Measurements from ENCODE around the gene TFAP2E.

The TFAP2E gene

DNA sequence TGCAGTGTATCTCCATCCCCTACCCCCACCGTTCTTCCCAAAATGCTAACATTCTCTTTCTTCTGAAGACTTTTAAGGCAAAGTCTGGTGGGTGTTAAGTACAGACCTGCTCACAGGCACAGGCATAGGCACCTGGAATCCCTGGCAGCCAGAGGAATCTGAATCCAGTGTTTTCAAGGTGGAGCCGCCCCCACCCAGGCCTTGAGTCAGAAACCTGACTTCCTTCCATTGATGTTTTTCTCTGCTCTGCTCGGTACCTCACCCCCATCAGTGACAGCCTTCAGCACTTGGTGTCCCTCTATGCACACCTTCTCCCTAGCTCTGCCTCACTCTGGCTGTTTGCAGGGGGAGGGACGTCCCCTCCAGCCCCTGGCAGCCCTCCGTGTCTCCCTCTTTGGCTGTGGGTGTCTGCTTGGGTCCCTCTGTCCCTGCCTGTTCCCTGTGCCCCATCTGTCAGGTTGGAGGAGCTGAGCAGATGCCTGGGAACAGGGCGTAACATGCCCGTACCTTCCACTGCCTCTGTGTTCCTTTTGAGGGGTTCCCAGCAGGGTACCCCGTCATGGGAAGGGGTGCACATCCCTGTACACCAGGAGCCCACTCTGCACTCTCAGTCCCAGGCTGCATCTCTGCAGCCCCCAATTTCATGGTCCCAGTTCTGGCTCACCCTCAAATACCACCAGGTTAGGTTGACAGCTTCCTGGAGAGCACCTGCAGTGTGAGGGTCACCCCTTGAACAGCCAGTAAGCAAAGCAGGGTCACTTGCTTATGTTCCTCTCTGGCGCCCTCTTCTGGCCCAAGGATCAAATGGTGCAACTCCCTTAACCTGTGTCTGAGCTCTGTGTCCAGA, 8.9 kb upstream of the TFAP2E start:
- H3K9me3 ChIP-seq (ENCODE audit: control insufficient read depth, insufficient read depth, low read length): no peaks in the 10 kb centered on the region
- H3K36me3 ChIP-seq (ENCODE audit: control insufficient read depth, insufficient read depth, low read length): peaks cover 28% of the 10 kb centered on the region
- no CpG with 5 or more reads among the region's 9 CpGs for WGBS (ENCODE audit: insufficient coverage, insufficient read length)
- H3K4me3 ChIP-seq (ENCODE audit: low read length): no peak overlapping the region
- no peak overlapping the region for H3K27ac ChIP-seq (ENCODE audit: low read length)
- no peaks in the 10 kb centered on the region for H3K27me3 ChIP-seq (ENCODE audit: control insufficient read depth, insufficient read depth, low read length)
- H3K4me1 ChIP-seq (ENCODE audit: control insufficient read depth, insufficient read depth, low read length): no peaks in the 10 kb centered on the region
- no peak for DNase-seq (ENCODE audit: low read depth, low spot score)

DNA sequence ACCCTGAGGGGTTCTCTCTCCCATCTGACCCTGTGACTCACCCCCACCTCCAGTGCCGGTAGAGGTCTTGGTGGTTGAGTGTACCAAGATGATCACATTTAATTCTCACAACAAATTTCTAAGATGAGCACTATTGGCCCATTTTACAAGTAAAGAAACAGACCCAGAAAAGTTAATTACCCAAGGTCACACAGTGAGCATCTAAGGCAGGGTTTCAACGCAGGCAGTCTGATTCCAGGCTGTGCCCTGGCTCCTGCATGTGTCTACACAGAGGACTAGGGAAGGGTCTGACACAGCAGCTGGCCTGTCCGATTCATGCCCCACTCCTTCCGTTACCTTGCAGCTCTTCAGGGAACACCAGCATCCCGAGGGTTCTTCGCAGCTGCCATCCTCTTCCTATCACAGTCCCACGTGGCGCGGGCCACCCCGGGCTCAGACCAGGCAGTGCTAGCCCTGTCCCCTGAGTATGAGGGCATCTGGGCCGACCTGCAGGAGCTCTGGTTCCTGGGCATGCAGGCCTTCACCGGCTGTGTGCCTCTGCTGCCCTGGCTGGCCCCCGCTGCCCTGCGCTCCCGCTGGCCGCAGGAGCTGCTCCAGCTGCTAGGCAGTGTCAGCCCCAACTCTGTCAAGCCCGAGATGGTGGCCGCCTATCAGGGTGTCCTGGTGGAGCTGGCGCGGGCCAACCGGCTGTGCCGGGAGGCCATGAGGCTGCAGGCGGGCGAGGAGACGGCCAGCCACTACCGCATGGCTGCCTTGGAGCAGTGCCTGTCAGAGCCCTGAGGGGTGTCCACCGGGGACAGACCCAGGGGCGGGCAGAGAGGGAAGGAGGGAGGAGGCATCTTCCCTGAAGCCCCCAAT, 8.0 kb upstream of the TFAP2E start:
- Histone ChIP-seq H3K4me3 (ENCODE audit: low read length) (no peak overlapping the region), H3K4me1 (ENCODE audit: control insufficient read depth, insufficient read depth, low read length) (no peaks in the 10 kb centered on the region), H3K36me3 (ENCODE audit: control insufficient read depth, insufficient read depth, low read length) (peaks cover 28% of the 10 kb centered on the region), H3K9me3 (ENCODE audit: control insufficient read depth, insufficient read depth, low read length) (no peaks in the 10 kb centered on the region), H3K27me3 (ENCODE audit: control insufficient read depth, insufficient read depth, low read length) (no peaks in the 10 kb centered on the region), H3K27ac (ENCODE audit: low read length) (no peak overlapping the region)
- no CpG with 5 or more reads among the region's 28 CpGs for WGBS (ENCODE audit: insufficient coverage, insufficient read length)
- DNase-seq (ENCODE audit: low read depth, low spot score): no peak

DNA sequence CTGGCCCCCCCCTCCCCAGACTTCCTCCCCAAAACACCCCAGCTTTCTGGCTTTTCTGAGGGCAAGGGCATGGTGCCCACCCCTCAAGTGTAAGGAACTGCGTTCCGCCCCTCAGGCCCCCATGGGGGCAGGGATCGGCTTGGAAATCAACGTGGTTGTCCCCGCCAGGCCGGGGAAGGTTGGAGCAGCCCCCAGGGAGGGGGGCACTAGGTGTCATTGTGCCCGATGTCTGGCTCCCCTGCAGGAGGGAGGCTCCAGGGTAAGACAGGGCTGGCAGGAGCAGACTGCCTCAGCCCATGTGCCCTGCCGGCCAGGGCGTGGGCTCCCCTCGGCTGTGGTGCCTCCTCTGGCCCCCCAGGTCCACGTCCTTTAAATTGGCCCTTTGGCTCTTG, 7.4 kb upstream of the TFAP2E start:
- H3K4me3 ChIP-seq (ENCODE audit: low read length): no peak overlapping the region
- H3K27ac ChIP-seq (ENCODE audit: low read length): no peak overlapping the region
- H3K27me3 ChIP-seq (ENCODE audit: control insufficient read depth, insufficient read depth, low read length): no peaks in the 10 kb centered on the region
- no CpG with 5 or more reads among the region's 11 CpGs for WGBS (ENCODE audit: insufficient coverage, insufficient read length)
- H3K36me3 ChIP-seq (ENCODE audit: control insufficient read depth, insufficient read depth, low read length): peaks cover 23% of the 10 kb centered on the region
- H3K9me3 ChIP-seq (ENCODE audit: control insufficient read depth, insufficient read depth, low read length): no peaks in the 10 kb centered on the region
- DNase-seq (ENCODE audit: low read depth, low spot score): no peak
- no peaks in the 10 kb centered on the region for H3K4me1 ChIP-seq (ENCODE audit: control insufficient read depth, insufficient read depth, low read length)

DNA sequence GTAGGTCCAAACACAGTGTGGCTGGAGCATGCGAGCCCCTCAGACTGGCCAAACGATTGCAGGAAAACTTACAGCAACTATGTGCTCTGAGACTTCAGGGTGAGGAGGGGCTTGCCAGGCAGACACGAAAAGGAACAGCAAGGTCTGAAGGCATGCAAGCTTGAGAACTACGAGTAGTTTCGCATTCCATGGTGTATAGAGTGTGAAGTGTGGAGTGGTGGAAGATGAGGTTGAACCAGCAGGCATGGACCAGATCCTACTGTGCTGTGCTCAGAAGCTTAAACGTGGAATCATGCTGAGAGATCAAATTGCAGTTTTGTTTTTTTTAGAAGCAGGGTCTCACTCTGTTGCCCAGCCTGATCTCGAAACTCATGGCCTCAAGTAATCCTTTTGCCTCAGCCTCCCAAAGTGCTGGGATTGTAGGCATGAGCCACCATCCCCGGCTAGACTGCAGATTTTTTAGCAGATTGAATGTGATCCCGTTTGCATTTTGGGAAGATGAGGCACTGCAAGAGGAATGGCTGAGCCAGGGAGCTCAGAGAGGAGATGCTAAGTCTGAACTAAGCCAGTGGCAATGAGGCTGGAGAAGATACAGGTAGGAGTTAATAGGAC, 5.1 kb upstream of the TFAP2E start:
- H3K4me3 ChIP-seq (ENCODE audit: low read length): no peak overlapping the region
- no peak overlapping the region for H3K27ac ChIP-seq (ENCODE audit: low read length)
- peaks cover 20% of the 10 kb centered on the region for H3K27me3 ChIP-seq (ENCODE audit: control insufficient read depth, insufficient read depth, low read length)
- no CpG with 5 or more reads among the region's 9 CpGs for WGBS (ENCODE audit: insufficient coverage, insufficient read length)
- no peaks in the 10 kb centered on the region for H3K9me3 ChIP-seq (ENCODE audit: control insufficient read depth, insufficient read depth, low read length)
- no peak for DNase-seq (ENCODE audit: low read depth, low spot score)
- peaks cover 7% of the 10 kb centered on the region; the same call in 1 of the 2 replicates for H3K36me3 ChIP-seq (ENCODE audit: control insufficient read depth, insufficient read depth, low read length)
- no peaks in the 10 kb centered on the region for H3K4me1 ChIP-seq (ENCODE audit: control insufficient read depth, insufficient read depth, low read length)

DNA sequence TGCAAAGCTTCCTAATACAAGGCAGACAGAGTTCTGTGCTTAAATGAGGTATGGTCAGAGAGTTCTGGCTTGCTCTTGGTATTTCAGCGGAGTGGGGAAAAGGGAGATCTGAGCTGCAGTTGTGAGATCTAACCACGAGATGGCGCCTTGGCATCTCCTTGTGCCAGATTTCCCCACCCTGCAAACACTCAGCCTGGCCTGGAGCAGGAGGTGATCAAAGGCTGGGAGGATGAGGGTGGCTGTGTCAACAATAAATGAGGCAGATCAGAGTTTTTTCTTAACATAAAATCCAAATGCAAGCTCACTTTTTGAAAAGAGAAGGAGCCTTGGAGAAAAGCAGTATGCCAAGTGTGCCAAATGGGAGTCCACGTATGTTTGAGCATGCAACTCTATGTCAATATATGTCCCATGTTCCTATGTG, 4.1 kb upstream of the TFAP2E start:
- H3K4me1 ChIP-seq (ENCODE audit: control insufficient read depth, insufficient read depth, low read length): no peaks in the 10 kb centered on the region
- no peaks in the 10 kb centered on the region for H3K9me3 ChIP-seq (ENCODE audit: control insufficient read depth, insufficient read depth, low read length)
- peaks cover 6% of the 10 kb centered on the region; the same call in 1 of the 2 replicates for H3K36me3 ChIP-seq (ENCODE audit: control insufficient read depth, insufficient read depth, low read length)
- WGBS (ENCODE audit: insufficient coverage, insufficient read length): no CpG with 5 or more reads among the region's 4 CpGs
- H3K4me3 ChIP-seq (ENCODE audit: low read length): no peak overlapping the region
- DNase-seq (ENCODE audit: low read depth, low spot score): no peak
- H3K27ac ChIP-seq (ENCODE audit: low read length): no peak overlapping the region
- peaks cover 28% of the 10 kb centered on the region for H3K27me3 ChIP-seq (ENCODE audit: control insufficient read depth, insufficient read depth, low read length)

DNA sequence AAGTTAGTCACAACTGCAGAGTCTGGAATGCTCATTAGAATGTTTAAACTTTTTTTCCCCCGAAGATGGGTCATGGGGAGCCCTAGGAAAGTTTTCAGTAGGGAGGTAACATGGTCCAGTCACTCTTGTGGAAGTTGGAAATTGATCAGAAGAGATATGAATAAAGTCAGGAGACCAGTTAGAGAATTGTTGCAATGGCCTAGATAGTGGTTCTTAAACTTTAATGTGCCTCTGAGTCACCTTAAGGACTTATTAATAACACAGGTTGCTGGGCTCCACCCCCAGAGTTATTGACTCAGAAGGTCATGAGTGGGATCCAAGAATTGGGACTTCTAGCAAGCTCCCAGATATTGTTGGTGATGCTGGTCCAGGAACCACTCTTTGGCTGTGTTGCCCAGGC, 3.2 kb upstream of the TFAP2E start:
- DNase-seq (ENCODE audit: low read depth, low spot score): no peak
- H3K4me1 ChIP-seq (ENCODE audit: control insufficient read depth, insufficient read depth, low read length): peaks cover under 1% of the 10 kb centered on the region; the same call in 1 of the 2 replicates
- no peaks in the 10 kb centered on the region for H3K9me3 ChIP-seq (ENCODE audit: control insufficient read depth, insufficient read depth, low read length)
- no peak overlapping the region for H3K4me3 ChIP-seq (ENCODE audit: low read length)
- WGBS (ENCODE audit: insufficient coverage, insufficient read length): no CpG with 5 or more reads among the region's 1 CpG
- H3K27ac ChIP-seq (ENCODE audit: low read length): no peak overlapping the region
- H3K36me3 ChIP-seq (ENCODE audit: control insufficient read depth, insufficient read depth, low read length): peaks cover 4% of the 10 kb centered on the region; the same call in 1 of the 2 replicates
- H3K27me3 ChIP-seq (ENCODE audit: control insufficient read depth, insufficient read depth, low read length): peaks cover 37% of the 10 kb centered on the region

DNA sequence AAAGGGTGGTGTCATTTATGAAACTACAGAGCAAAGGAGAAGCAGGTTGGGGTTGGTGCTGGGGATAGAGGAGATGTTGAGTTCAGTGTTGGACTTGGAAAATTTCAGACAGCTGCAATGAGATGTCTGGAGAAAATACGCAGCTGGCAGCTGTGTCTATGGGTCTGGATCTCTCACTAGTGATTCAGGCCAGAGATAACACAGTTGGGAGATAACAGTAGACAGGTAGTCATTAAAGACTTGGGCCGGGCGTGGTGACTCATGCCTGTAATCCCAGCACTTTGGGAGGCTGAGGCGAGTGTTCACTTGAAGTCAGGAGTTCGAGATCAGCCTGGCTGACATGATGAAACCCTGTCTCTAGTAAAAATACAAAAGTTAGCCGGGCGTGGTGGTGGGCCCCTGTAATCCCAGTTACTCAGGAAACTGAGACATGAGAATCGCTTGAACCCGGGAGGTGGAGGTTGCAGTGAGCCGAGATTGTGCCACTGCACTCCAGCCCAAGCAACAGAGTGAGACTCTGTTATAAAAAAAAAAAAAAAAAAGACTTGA, 2.5 kb upstream of the TFAP2E start:
- Histone ChIP-seq H3K9me3 (ENCODE audit: control insufficient read depth, insufficient read depth, low read length) (no peaks in the 10 kb centered on the region), H3K4me1 (ENCODE audit: control insufficient read depth, insufficient read depth, low read length) (peaks cover 2% of the 10 kb centered on the region; the same call in 1 of the 2 replicates), H3K36me3 (ENCODE audit: control insufficient read depth, insufficient read depth, low read length) (0 out of 2 replicates have a peak, but pooled peaks cover 4% of the 10 kb centered on the region), H3K4me3 (ENCODE audit: low read length) (no peak overlapping the region), H3K27ac (ENCODE audit: low read length) (no peak overlapping the region), H3K27me3 (ENCODE audit: control insufficient read depth, insufficient read depth, low read length) (peaks cover 44% of the 10 kb centered on the region)
- no CpG with 5 or more reads among the region's 10 CpGs for WGBS (ENCODE audit: insufficient coverage, insufficient read length)
- no peak for DNase-seq (ENCODE audit: low read depth, low spot score)

DNA sequence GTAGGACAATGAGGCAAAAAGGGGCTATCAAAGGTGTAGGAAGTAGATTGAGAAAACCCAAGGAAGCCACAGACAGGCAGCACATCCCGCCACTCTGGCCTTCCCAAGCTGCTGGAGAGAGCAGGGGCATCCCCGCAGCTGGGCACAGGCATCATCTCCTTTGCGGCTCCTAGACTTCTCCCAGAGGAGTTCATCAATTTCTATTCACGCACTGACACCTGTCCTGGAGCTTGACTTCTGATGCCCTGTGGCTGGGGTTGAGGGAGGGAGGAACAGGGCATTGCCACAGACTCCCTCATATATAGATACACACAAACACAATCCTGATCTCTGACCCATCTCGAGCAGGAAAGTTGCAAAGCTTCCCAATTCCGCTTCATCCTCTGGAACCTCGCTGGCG, 1.9 kb upstream of the TFAP2E start:
- H3K4me3 ChIP-seq (ENCODE audit: low read length): no peak overlapping the region
- H3K4me1 ChIP-seq (ENCODE audit: control insufficient read depth, insufficient read depth, low read length): peaks cover 4% of the 10 kb centered on the region; the same call in 1 of the 2 replicates
- no peaks in the 10 kb centered on the region for H3K9me3 ChIP-seq (ENCODE audit: control insufficient read depth, insufficient read depth, low read length)
- no CpG with 5 or more reads among the region's 8 CpGs for WGBS (ENCODE audit: insufficient coverage, insufficient read length)
- no peak for DNase-seq (ENCODE audit: low read depth, low spot score)
- H3K36me3 ChIP-seq (ENCODE audit: control insufficient read depth, insufficient read depth, low read length): 0 out of 2 replicates have a peak, but pooled peaks cover 4% of the 10 kb centered on the region
- H3K27me3 ChIP-seq (ENCODE audit: control insufficient read depth, insufficient read depth, low read length): peaks cover 50% of the 10 kb centered on the region
- H3K27ac ChIP-seq (ENCODE audit: low read length): no peak overlapping the region

DNA sequence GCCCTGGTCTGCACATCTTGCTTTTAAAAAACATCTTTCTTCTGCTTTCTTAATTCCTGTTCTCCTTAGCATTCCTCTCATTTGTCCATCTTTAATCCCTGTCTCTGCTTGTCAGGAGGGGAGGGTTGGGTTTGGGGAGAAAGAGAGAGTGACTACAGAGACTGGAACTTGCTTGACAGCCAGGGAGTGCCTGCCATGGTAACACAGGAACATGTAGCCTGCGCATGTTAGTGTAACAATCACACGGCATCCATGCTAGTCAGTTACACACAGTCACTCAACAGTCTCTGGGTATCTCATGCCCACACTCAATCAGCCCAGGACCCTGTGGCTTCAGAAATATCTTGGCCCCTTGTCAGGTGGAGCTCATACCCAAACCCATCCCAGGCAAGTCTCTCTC, 818 bp upstream of the TFAP2E start:
- Histone ChIP-seq H3K9me3 (ENCODE audit: control insufficient read depth, insufficient read depth, low read length) (no peaks in the 10 kb centered on the region), H3K4me3 (ENCODE audit: low read length) (no peak overlapping the region), H3K27me3 (ENCODE audit: control insufficient read depth, insufficient read depth, low read length) (peaks cover 59% of the 10 kb centered on the region), H3K4me1 (ENCODE audit: control insufficient read depth, insufficient read depth, low read length) (peaks cover 7% of the 10 kb centered on the region; the same call in 1 of the 2 replicates), H3K27ac (ENCODE audit: low read length) (no peak overlapping the region), H3K36me3 (ENCODE audit: control insufficient read depth, insufficient read depth, low read length) (no peaks in the 10 kb centered on the region)
- WGBS (ENCODE audit: insufficient coverage, insufficient read length): no CpG with 5 or more reads among the region's 2 CpGs
- DNase-seq (ENCODE audit: low read depth, low spot score): no peak
